Uterus (tissue), 4 donors: ENCODE measurements around the gene EMILIN2. TPM values are rescaled to one million over a fixed set of nuclear protein-coding genes. Genes with fewer than 3 reads are reported as not detected.

Experiments used
- DNase-seq, 2 donors: peaks; one replicate each; pipeline ENCODE4 v3.0.0-alpha.2; 2019 to 2020
- H3K27ac ChIP-seq, 2 donors: fragments of 200-600 bp; sonication (generic); 1 replicate in 1 of 2; 2 replicates in 1 of 2; pipeline ENCODE4 v1.5.1; 2016 to 2018
- H3K27me3 ChIP-seq, 2 donors: fragments of 200-600 bp; sonication (generic); one replicate each; pipeline ENCODE4 v1.5.1; 2018 to 2019; ENCODE audit warnings: control low read depth in 1 of 2
- H3K36me3 ChIP-seq, 2 donors: fragments of 200-600 bp; sonication (generic); one replicate each; pipeline ENCODE4 v1.5.1; 2019; ENCODE audit warnings: control low read depth in 1 of 2
- H3K4me1 ChIP-seq, 2 donors: fragments of 200-600 bp; sonication (generic); one replicate each; pipeline ENCODE4 v1.5.1; 2018 to 2019; ENCODE audit warnings: control low read depth in 1 of 2
- H3K4me3 ChIP-seq, 2 donors: fragments of 200-600 bp; sonication (generic); 1 replicate in 1 of 2; 2 replicates in 1 of 2; pipeline ENCODE4 v1.5.1; 2018 to 2019; ENCODE audit warnings: mild to moderate bottlenecking in 1 of 2
- H3K9me3 ChIP-seq, 2 donors: fragments of 200-600 bp; sonication (generic); one replicate each; pipeline ENCODE4 v1.5.1; 2019; ENCODE audit warnings: control low read depth in 1 of 2
- POLR2A ChIP-seq, 2 donors: fragments of 450-650 bp; IDR thresholded peaks; one replicate each; pipeline ENCODE4 v1.6.1; 2016; ENCODE audit warnings: antibody characterized with exemption in 2 of 2, mild to moderate bottlenecking in 1 of 2, moderate library complexity in 1 of 2
- intact Hi-C: fragments of 100-400 bp; cut with DNase I; formaldehyde crosslinking; loops from one replicate; pipeline ENCODE4 v1.15.1; 2023; ENCODE audit warnings: low total_unique reads
- total RNA-seq, 4 donors: library from RNA; depleted of rRNA in 3 of 4; stranded (reverse); fragments of >200 nt in 3 of 4; gene quantifications; one replicate each; pipeline versions ENCODE4 v1.1.0 to v1.2.4, GENCODE V29; 2014 to 2023
- TF ChIP-seq, protein P1 (sequence below), 4 experiments: fragments of 200-600 bp in 2 of 4; fragments of 450-650 bp in 2 of 4; sonication (generic) in 2 of 4; IDR thresholded peaks; one replicate each; pipeline ENCODE4 v1.5.1; 2016 to 2019; ENCODE audit warnings: antibody characterized with exemption in 4 of 4, mild to moderate bottlenecking in 2 of 4, moderate library complexity in 1 of 4
- donor health status: DM: yes; HTN: yes; CAD: no.

Gene EMILIN2
- total RNA-seq, 4 donors from 2014 or later: 25.6 to 60.2 (median 43.2) TPM

DNA sequence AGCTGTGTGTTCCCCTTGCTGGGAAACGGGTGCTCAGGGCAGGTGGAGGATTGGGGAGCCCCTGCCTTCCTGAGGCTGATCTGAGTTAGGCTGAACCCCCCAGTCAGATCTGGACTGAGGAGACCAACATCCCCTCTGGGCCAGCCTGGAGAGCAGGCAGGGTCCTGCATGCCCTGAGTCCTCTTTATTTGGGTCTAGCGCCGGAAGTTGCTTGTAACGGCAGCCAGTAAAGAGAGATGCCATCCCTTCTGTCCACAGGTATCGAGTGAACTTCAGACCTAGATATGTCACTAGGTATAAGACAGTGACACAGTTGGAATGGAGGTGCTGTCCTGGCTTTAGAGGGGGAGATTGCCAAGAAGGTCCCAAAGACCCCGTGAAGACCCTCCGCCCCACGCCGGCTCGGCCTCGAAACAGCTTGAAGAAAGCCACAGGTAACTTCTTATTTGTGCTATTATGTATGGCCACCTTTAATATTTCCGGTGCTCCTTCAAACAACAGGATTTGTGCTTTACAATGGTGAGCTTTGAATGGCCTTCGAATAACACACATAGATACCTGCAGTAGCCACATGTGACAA is 38.0 kb downstream of the EMILIN2 start:
- no peaks in the 10 kb centered on the region for H3K27me3 ChIP-seq
- no peak for DNase-seq
- H3K27ac ChIP-seq: peak overlapping the region; percentile 28 to 98
- intact Hi-C loops: no loop called here
- no peaks in the 10 kb centered on the region for H3K9me3 ChIP-seq
- no peak for TF ChIP-seq POLR2A (IDR thresholded peaks at IDR 0.05)
- TF ChIP-seq, protein P1, sequence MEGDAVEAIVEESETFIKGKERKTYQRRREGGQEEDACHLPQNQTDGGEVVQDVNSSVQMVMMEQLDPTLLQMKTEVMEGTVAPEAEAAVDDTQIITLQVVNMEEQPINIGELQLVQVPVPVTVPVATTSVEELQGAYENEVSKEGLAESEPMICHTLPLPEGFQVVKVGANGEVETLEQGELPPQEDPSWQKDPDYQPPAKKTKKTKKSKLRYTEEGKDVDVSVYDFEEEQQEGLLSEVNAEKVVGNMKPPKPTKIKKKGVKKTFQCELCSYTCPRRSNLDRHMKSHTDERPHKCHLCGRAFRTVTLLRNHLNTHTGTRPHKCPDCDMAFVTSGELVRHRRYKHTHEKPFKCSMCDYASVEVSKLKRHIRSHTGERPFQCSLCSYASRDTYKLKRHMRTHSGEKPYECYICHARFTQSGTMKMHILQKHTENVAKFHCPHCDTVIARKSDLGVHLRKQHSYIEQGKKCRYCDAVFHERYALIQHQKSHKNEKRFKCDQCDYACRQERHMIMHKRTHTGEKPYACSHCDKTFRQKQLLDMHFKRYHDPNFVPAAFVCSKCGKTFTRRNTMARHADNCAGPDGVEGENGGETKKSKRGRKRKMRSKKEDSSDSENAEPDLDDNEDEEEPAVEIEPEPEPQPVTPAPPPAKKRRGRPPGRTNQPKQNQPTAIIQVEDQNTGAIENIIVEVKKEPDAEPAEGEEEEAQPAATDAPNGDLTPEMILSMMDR (IDR thresholded peaks at IDR 0.05): no peak
- no peaks in the 10 kb centered on the region for H3K36me3 ChIP-seq
- H3K4me1 ChIP-seq: peaks cover 10 to 16% of the 10 kb centered on the region in 2 donors
- no peak overlapping the region for H3K4me3 ChIP-seq

DNA sequence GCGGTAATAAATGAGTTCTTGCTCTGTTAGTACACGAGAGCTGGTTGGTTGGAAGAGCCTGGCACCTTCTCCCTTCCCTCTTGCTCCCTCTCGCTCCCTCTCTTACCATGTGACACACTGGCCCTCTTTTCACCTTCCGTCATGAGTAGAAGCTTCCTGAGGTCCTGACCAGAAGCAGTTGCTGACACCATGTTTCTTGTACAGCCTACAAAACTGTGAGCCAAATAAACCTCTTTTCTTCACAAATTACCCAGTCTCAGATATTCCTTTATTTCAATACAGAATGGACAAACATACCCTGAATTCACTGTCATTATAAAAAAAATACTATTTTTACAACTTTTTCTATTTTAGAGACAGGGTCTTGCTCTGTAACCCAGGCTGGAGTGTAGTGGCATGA is 40.7 kb downstream of the EMILIN2 start:
- no peak for DNase-seq
- Histone ChIP-seq H3K9me3 (no peaks in the 10 kb centered on the region), H3K4me1 (peaks cover 0 to 4% of the 10 kb centered on the region in 2 donors), H3K36me3 (no peaks in the 10 kb centered on the region), H3K27ac (no peak overlapping the region), H3K4me3 (no peak overlapping the region), H3K27me3 (no peaks in the 10 kb centered on the region)
- intact Hi-C loops: no loop called here
- TF ChIP-seq, protein P1 (IDR thresholded peaks at IDR 0.05): no peak
- TF ChIP-seq POLR2A (IDR thresholded peaks at IDR 0.05): no peak

DNA sequence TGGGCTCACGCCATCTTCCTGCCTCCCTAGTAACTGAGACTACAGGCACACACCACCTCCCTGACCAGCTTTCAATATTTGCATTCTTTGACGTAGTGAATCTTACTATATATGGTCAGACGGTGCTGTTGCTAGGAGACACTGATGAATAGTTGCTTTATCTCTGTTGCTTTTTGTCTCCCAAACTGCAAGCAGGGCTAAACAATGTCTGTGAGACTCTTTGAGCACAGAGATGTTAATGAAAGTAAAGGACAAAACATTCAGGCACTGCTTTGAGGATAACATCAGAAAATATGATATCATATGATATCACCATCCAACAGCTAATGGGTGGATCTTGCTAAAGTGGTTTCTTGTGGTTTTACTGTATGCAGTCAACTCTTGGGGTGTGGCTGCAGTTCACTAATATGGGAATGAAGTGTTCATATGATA is 43.0 kb downstream of the EMILIN2 start:
- Histone ChIP-seq H3K36me3 (no peaks in the 10 kb centered on the region), H3K27me3 (no peaks in the 10 kb centered on the region), H3K4me3 (no peak overlapping the region), H3K9me3 (no peaks in the 10 kb centered on the region), H3K4me1 (peaks cover 0 to 8% of the 10 kb centered on the region in 2 donors), H3K27ac (no peak overlapping the region)
- intact Hi-C loops: no loop called here
- peak in 1 of 2 donors; percentile 4 for DNase-seq
- TF ChIP-seq, protein P1 (IDR thresholded peaks at IDR 0.05): no peak
- TF ChIP-seq POLR2A (IDR thresholded peaks at IDR 0.05): no peak

DNA sequence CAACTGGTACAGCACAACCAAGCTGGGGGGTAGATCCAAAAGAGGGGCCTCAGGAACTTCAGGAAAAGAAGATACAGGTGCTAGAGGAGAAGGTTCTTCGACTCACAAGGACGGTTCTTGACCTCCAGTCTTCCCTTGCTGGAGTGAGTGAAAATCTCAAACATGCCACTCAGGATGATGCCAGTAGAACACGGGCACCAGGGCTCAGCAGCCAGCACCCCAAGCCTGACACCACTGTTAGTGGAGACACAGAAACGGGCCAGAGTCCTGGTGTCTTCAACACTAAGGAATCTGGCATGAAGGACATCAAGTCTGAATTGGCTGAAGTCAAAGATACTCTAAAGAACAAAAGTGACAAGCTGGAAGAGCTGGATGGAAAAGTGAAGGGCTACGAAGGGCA is 43.8 kb downstream of the EMILIN2 start:
- H3K27ac ChIP-seq: no peak overlapping the region
- peaks cover 0 to 8% of the 10 kb centered on the region in 2 donors for H3K4me1 ChIP-seq
- no peak overlapping the region for H3K4me3 ChIP-seq
- H3K36me3 ChIP-seq: no peaks in the 10 kb centered on the region
- TF ChIP-seq, protein P1 (IDR thresholded peaks at IDR 0.05): no peak
- TF ChIP-seq POLR2A (IDR thresholded peaks at IDR 0.05): no peak
- intact Hi-C loops: no loop called here
- H3K9me3 ChIP-seq: no peaks in the 10 kb centered on the region
- H3K27me3 ChIP-seq: no peaks in the 10 kb centered on the region
- DNase-seq: peak in 1 of 2 donors; percentile 3

DNA sequence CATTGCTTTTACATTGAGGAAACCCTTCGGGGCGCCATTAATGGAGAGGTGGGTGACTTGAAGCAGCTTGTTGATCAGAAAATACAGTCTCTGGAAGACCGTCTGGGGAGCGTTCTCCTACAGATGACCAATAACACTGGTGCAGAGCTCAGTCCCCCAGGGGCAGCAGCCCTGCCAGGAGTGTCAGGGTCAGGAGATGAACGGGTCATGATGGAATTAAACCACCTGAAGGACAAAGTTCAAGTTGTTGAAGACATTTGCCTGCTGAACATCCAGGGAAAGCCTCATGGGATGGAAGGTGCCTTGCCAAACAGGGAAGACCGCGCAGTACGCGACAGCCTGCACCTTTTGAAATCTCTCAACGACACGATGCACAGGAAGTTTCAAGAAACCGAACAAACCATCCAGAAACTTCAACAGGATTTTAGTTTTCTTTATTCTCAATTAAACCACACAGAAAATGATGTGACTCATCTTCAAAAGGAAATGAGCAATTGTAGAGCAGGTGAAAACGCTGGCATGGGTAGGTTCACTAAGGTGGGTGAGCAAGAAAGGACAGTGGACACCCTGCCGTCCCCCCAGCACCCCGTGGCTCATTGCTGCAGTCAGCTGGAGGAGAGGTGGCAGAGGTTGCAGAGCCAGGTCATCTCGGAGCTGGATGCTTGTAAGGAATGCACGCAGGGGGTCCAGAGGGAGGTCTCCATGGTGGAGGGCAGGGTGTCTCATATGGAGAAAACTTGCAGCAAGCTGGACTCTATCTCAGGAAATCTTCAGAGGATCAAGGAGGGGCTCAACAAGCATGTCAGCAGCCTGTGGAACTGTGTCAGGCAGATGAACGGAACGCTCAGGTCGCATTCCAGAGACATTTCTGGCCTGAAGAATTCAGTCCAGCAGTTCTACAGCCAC is 45.0 kb downstream of the EMILIN2 start:
- DNase-seq: peak in 1 of 2 donors; percentile 8
- H3K9me3 ChIP-seq: no peaks in the 10 kb centered on the region
- no peaks in the 10 kb centered on the region for H3K27me3 ChIP-seq
- H3K36me3 ChIP-seq: no peaks in the 10 kb centered on the region
- no peak for TF ChIP-seq POLR2A (IDR thresholded peaks at IDR 0.05)
- TF ChIP-seq, protein P1 (IDR thresholded peaks at IDR 0.05): no peak
- H3K27ac ChIP-seq: no peak overlapping the region
- intact Hi-C loops: no loop called here
- peaks cover 0 to 8% of the 10 kb centered on the region in 2 donors for H3K4me1 ChIP-seq
- H3K4me3 ChIP-seq: no peak overlapping the region
